Neuronal stem cell (in vitro differentiated cells): ENCODE data around the gene NNT.
"Not testable (repeated sequence)": the region's sequence is repeated elsewhere in the genome, so short reads cannot be mapped to it uniquely, and the experiment has no call there.

Source experiments
- DNase-seq: peaks from one replicate; pipeline ENCODE4 v3.0.0-alpha.2; 2013; ENCODE audit warnings: low spot score
- H2AFZ ChIP-seq: one replicate; pipeline ENCODE4 v1.6.1; 2013; ENCODE audit warnings: mild to moderate bottlenecking, low read length, inconsistent platforms
- H2AK5ac ChIP-seq: 2 replicates; pipeline ENCODE4 v1.6.1; 2013; ENCODE audit warnings: low read depth, mild to moderate bottlenecking, inconsistent platforms, low read length, moderate library complexity, mixed read lengths
- H2BK120ac ChIP-seq: 2 replicates; pipeline ENCODE4 v1.6.1; 2013; ENCODE audit warnings: low read depth, mild to moderate bottlenecking, inconsistent platforms, low read length, moderate library complexity, mixed read lengths
- H2BK12ac ChIP-seq: one replicate; pipeline ENCODE4 v1.6.1; 2013; ENCODE audit warnings: low read length, inconsistent platforms
- H2BK15ac ChIP-seq: 2 replicates; pipeline ENCODE4 v1.6.1; 2013; ENCODE audit warnings: mild to moderate bottlenecking, low read length, inconsistent platforms, mixed read lengths
- H2BK5ac ChIP-seq: one replicate; pipeline ENCODE4 v1.6.1; 2013; ENCODE audit warnings: inconsistent platforms, mild to moderate bottlenecking, low read length, moderate library complexity
- H3K14ac ChIP-seq: one replicate; pipeline ENCODE4 v1.6.1; 2013; ENCODE audit warnings: low read length, inconsistent platforms
- H3K18ac ChIP-seq: 2 replicates; pipeline ENCODE4 v1.6.1; 2013; ENCODE audit warnings: low read length, inconsistent platforms
- H3K23ac ChIP-seq: 2 replicates; pipeline ENCODE4 v1.6.1; 2013; ENCODE audit warnings: low read depth, mild to moderate bottlenecking, mixed read lengths, low read length, inconsistent platforms; ENCODE audit not compliant: poor library complexity
- H3K27ac ChIP-seq: replicated peaks from 3 replicates; pipeline ENCODE4 v1.5.1; 2013; ENCODE audit warnings: low read length, inconsistent platforms
- H3K27me3 ChIP-seq, 3 experiments: 2 replicates each; pipeline ENCODE4 v1.6.1; 2013; ENCODE audit warnings: low read length in 3 of 3, mild to moderate bottlenecking in 2 of 3, inconsistent platforms in 1 of 3, low read depth in 1 of 3, mixed read lengths in 1 of 3, moderate library complexity in 1 of 3; ENCODE audit not compliant: control insufficient read depth in 3 of 3, insufficient read depth in 3 of 3
- H3K36me3 ChIP-seq, 2 donors: replicated peaks in 1 of 2; 2 replicates each; pipeline ENCODE4 v1.6.1; 2013; ENCODE audit warnings: low read length in 2 of 2; ENCODE audit not compliant: control insufficient read depth in 2 of 2, insufficient read depth in 2 of 2
- H3K4ac ChIP-seq: 2 replicates; pipeline ENCODE4 v1.6.1; 2013; ENCODE audit warnings: inconsistent platforms, mild to moderate bottlenecking, low read length, moderate library complexity
- H3K4me1 ChIP-seq, 2 donors: 1 replicate in 1 of 2; 2 replicates in 1 of 2; pipeline ENCODE4 v1.6.1; 2013; ENCODE audit warnings: low read length in 2 of 2, low read depth in 1 of 2; ENCODE audit not compliant: control insufficient read depth in 2 of 2, insufficient read depth in 1 of 2
- H3K4me2 ChIP-seq: one replicate; pipeline ENCODE4 v1.6.1; 2013; ENCODE audit warnings: mild to moderate bottlenecking, low read length, inconsistent platforms; ENCODE audit not compliant: insufficient read depth, poor library complexity, severe bottlenecking
- H3K4me3 ChIP-seq, 2 donors: 2 replicates each; pipeline ENCODE4 v1.5.1; 2013; ENCODE audit warnings: low read length in 2 of 2, mild to moderate bottlenecking in 2 of 2, inconsistent platforms in 1 of 2, moderate library complexity in 1 of 2
- H3K79me1 ChIP-seq: one replicate; pipeline ENCODE4 v1.6.1; 2013; ENCODE audit warnings: low read depth, mild to moderate bottlenecking, inconsistent platforms, low read length, moderate library complexity
- H3K9ac ChIP-seq: one replicate; pipeline ENCODE4 v1.6.1; 2013; ENCODE audit warnings: mild to moderate bottlenecking, low read depth, low read length, inconsistent platforms; ENCODE audit not compliant: poor library complexity
- H3K9me3 ChIP-seq, 2 donors: replicated peaks in 1 of 2; 2 replicates each; pipeline versions ENCODE3 to v1.6.1; 2013; ENCODE audit warnings: low read length in 2 of 2, mild to moderate bottlenecking in 2 of 2, inconsistent platforms in 1 of 2, low read depth in 1 of 2, mixed read lengths in 1 of 2, moderate library complexity in 1 of 2; ENCODE audit not compliant: control insufficient read depth in 2 of 2, insufficient read depth in 1 of 2
- H4K8ac ChIP-seq: one replicate; pipeline ENCODE4 v1.6.1; 2013; ENCODE audit warnings: low read depth, mild to moderate bottlenecking, inconsistent platforms, low read length, moderate library complexity
- H4K91ac ChIP-seq: one replicate; pipeline ENCODE4 v1.6.1; 2013; ENCODE audit warnings: low read length, low read depth, mild to moderate bottlenecking, inconsistent platforms; ENCODE audit not compliant: poor library complexity
- WGBS, 2 donors: extraction: QIAGEN DNeasy Blood & Tissue Kit; methylation state at CpG; one replicate each; pipeline ENCODE4 v1.1.7; 2013; ENCODE audit warnings: missing lambda C conversion rate in 2 of 2, mixed read lengths in 1 of 2; ENCODE audit not compliant: insufficient read length in 2 of 2, insufficient replicate concordance in 1 of 2; ENCODE audit errors: extremely low coverage in 2 of 2; 5-methylcytosine and 5-hydroxymethylcytosine counted together

The NNT gene

DNA sequence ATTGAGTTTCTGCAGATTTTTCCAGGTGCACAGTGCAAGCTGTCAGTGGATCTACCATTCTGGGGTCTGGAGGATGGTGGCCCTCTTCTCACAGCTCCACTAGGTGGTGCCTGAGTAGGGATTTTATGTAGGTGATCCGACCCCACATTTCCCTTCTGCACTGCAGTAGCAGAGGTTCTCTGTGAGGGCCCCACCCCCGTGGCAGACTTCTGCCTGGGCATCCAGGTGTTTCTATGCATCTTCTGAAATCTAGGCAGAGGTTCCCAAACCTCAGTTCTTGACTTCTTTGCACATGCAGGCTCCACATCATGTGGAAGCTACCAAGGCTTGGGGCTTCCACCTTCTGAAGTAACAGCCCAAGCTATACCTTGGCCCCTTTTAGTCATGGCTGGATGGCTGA lies 93.5 kb downstream of the NNT start:
- H3K23ac ChIP-seq, DNase-seq, H2AFZ ChIP-seq, H3K27ac ChIP-seq, H2BK120ac ChIP-seq, H3K4ac ChIP-seq, H3K4me1 ChIP-seq, H2BK15ac ChIP-seq, H3K18ac ChIP-seq, H3K79me1 ChIP-seq, H4K91ac ChIP-seq, H4K8ac ChIP-seq, H3K4me2 ChIP-seq, H3K27me3 ChIP-seq, H2BK12ac ChIP-seq, H2AK5ac ChIP-seq, H3K14ac ChIP-seq, H2BK5ac ChIP-seq, H3K9ac ChIP-seq, H3K4me3 ChIP-seq: not testable (repeated sequence)
- no CpG with 5 or more reads among the region's 2 CpGs for WGBS, 2 donors
- Histone ChIP-seq H3K9me3 (peaks cover 7 to 27% of the 10 kb centered on the region in 2 donors), H3K36me3 (peaks cover 4 to 16% of the 10 kb centered on the region in 2 donors)

DNA sequence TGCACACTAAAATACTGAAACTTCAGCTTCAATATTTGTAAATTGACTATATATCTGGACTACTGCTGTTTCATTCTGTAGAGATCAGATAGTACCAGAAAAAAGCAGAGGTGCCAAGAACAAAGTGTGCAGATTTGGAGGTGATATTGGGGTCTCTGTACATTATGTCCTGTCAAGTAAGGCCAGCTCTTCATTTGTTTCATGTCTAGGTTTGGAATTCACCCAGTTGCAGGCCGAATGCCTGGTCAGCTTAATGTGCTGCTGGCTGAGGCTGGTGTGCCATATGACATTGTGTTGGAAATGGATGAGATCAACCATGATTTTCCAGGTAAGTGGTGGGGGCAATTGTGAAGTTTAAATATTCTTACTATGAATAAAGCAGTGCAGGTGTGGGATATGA lies 96.9 kb downstream of the NNT start:
- Histone ChIP-seq H3K9ac (no peak overlapping the region), H3K4me2 (no peak overlapping the region), H3K27ac (no peak overlapping the region), H3K23ac (no peak overlapping the region), H2AK5ac (no peak overlapping the region), H3K9me3 (peaks cover 7 to 18% of the 10 kb centered on the region in 2 donors), H2BK120ac (no peak overlapping the region), H3K79me1 (no peaks in the 10 kb centered on the region), H3K14ac (no peak overlapping the region), H3K18ac (no peak overlapping the region), H3K4me3 (no peak overlapping the region), H4K91ac (no peak overlapping the region), H3K4me1 (no peaks in the 10 kb centered on the region), H3K4ac (no peak overlapping the region), H2BK15ac (no peak overlapping the region), H4K8ac (no peak overlapping the region), H3K36me3 (peaks cover 4 to 38% of the 10 kb centered on the region in 2 donors), H3K27me3 (no peaks in the 10 kb centered on the region), H2BK5ac (no peak overlapping the region), H2BK12ac (no peak overlapping the region), H2AFZ (no peak overlapping the region)
- no peak for DNase-seq
- no CpG with 5 or more reads among the region's 1 CpG for WGBS, 2 donors

DNA sequence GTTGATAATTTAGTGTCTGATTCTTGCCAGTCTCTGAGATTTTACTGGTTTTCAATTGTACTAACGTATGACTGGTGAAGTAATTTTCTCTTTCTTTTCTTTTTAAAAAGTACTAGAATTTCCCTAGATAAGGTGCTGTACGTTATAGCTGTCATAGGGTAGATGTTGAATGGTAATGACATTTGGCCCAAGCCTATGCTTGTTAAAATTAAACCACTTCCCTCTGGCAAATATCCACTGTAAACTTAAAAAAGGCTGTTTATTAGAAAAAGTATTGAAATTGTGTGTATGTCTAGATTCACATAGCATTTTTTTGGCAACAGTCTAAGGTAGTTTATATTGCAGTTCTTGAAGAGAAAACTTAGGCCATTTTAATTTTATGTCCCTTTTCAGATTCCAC lies 97.6 kb downstream of the NNT start:
- H3K18ac ChIP-seq, result no peak overlapping the region
- H3K4me1 ChIP-seq, result no peaks in the 10 kb centered on the region
- no peak for DNase-seq
- no peak overlapping the region for H3K23ac ChIP-seq
- no peak overlapping the region for H2AK5ac ChIP-seq
- H2BK15ac ChIP-seq, result no peak overlapping the region
- H3K9me3 ChIP-seq, result peaks cover 2 to 13% of the 10 kb centered on the region in 2 donors
- WGBS, 2 donors, result no CpG with 5 or more reads among the region's 2 CpGs
- H3K4me2 ChIP-seq, result no peak overlapping the region
- H2AFZ ChIP-seq, result no peak overlapping the region
- H3K4ac ChIP-seq, result no peak overlapping the region
- H3K4me3 ChIP-seq, result no peak overlapping the region
- H4K91ac ChIP-seq, result no peak overlapping the region
- H2BK120ac ChIP-seq, result no peak overlapping the region
- H3K27ac ChIP-seq, result no peak overlapping the region
- no peak overlapping the region for H2BK5ac ChIP-seq
- no peaks in the 10 kb centered on the region for H3K79me1 ChIP-seq
- H4K8ac ChIP-seq, result no peak overlapping the region
- no peak overlapping the region for H3K14ac ChIP-seq
- H2BK12ac ChIP-seq, result no peak overlapping the region
- H3K36me3 ChIP-seq, result peaks cover 2 to 39% of the 10 kb centered on the region in 2 donors
- H3K27me3 ChIP-seq, result no peaks in the 10 kb centered on the region
- no peak overlapping the region for H3K9ac ChIP-seq

DNA sequence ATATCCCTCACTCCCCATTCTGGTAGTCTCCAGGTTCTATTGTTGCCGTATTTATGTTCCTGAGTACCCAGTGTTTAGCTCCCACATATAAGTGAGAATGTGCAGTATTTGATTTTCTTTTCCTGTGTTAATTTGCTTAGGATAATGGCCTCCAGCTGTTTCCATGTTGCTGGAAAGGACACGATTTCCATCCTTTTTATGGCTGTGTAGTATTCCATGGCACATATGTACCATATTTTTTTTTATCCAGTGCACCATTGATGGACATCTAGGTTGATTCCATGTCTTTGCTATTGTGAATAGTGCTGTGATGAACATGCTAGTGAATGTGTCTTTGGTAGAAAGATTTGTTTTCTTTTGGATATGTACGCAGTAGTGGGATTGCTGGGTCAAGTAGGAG lies 98.2 kb downstream of the NNT start:
- Histone ChIP-seq H3K18ac (no peak overlapping the region), H2BK5ac (no peak overlapping the region), H2BK15ac (no peak overlapping the region), H3K14ac (no peak overlapping the region), H3K4me1 (no peaks in the 10 kb centered on the region), H3K36me3 (peaks cover 2 to 39% of the 10 kb centered on the region in 2 donors), H3K9ac (no peak overlapping the region), H4K8ac (no peak overlapping the region), H2AFZ (no peak overlapping the region), H2AK5ac (no peak overlapping the region), H3K27ac (no peak overlapping the region), H2BK120ac (no peak overlapping the region), H3K27me3 (no peaks in the 10 kb centered on the region), H3K4me2 (no peak overlapping the region), H4K91ac (no peak overlapping the region), H3K4me3 (no peak overlapping the region), H3K9me3 (peaks cover 2 to 6% of the 10 kb centered on the region in 2 donors), H3K23ac (no peak overlapping the region), H3K4ac (no peak overlapping the region), H3K79me1 (no peaks in the 10 kb centered on the region), H2BK12ac (no peak overlapping the region)
- WGBS, 2 donors, result no CpG with 5 or more reads among the region's 3 CpGs
- no peak for DNase-seq
